Ishikawa (cell line): ENCODE data around the gene SLC35C1.

Experiments used
- CEBPB ChIP-seq: IDR thresholded peaks from 2 replicates; pipeline ENCODE4 v1.6.1; 2012
- CREB1 ChIP-seq: IDR thresholded peaks from 2 replicates; pipeline ENCODE4 v1.6.1; 2012; ENCODE audit warnings: low read depth
- EP300 ChIP-seq: IDR thresholded peaks from 2 replicates; pipeline ENCODE4 v1.6.1; 2012; ENCODE audit warnings: borderline replicate concordance
- FOXM1 ChIP-seq: IDR thresholded peaks from 2 replicates; pipeline ENCODE4 v1.6.1; 2012; ENCODE audit warnings: low read depth, borderline replicate concordance
- NFIC ChIP-seq: IDR thresholded peaks from 2 replicates; pipeline ENCODE4 v1.6.1; 2012
- RAD21 ChIP-seq: IDR thresholded peaks from 2 replicates; pipeline ENCODE4 v1.6.1; 2012; ENCODE audit warnings: low read depth
- REST ChIP-seq: IDR thresholded peaks from 2 replicates; pipeline ENCODE4 v1.6.1; 2012; ENCODE audit warnings: low read depth, mild to moderate bottlenecking
- TAF1 ChIP-seq: IDR thresholded peaks from 2 replicates; pipeline ENCODE4 v1.6.1; 2012; ENCODE audit warnings: low read depth, mild to moderate bottlenecking
- TCF12 ChIP-seq: IDR thresholded peaks from 2 replicates; pipeline ENCODE4 v1.6.1; 2012; ENCODE audit warnings: low read depth
- TEAD4 ChIP-seq: IDR thresholded peaks from 2 replicates; pipeline ENCODE4 v1.6.1; 2012
- ZBTB7A ChIP-seq: IDR thresholded peaks from 2 replicates; pipeline ENCODE4 v1.6.1; 2012; ENCODE audit warnings: low read depth

- no peak for TF ChIP-seq TAF1
- TF ChIP-seq EP300 = no peak
- no peak for TF ChIP-seq CREB1
- TF ChIP-seq CEBPB = no peak
- no peak for TF ChIP-seq NFIC
- no peak for TF ChIP-seq FOXM1
- TF ChIP-seq TCF12 = no peak
- no peak for TF ChIP-seq TEAD4
- no peak for TF ChIP-seq ZBTB7A
- TF ChIP-seq REST = no peak
- TF ChIP-seq RAD21 = no peak
Observed at GRCh38 chr11:45834298-45834756, 29.4 kb downstream of the SLC35C1 start.
